22Rv1 (cell line): ENCODE measurements around the gene ABCC8.

Source experiments
- H3K27ac ChIP-seq: fragments of 450-650 bp; 2 replicates; pipeline ENCODE4 v1.5.1; 2017
- ZFX ChIP-seq: fragments of 450-650 bp; IDR thresholded peaks from 2 replicates; pipeline ENCODE4 v1.6.1; 2017; ENCODE audit warnings: antibody characterized with exemption, borderline replicate concordance
- TF ChIP-seq, protein P1 (sequence below): fragments of 450-650 bp; IDR thresholded peaks from 2 replicates; pipeline ENCODE4 v1.5.1; 2017; ENCODE audit warnings: mild to moderate bottlenecking

The ABCC8 gene

DNA sequence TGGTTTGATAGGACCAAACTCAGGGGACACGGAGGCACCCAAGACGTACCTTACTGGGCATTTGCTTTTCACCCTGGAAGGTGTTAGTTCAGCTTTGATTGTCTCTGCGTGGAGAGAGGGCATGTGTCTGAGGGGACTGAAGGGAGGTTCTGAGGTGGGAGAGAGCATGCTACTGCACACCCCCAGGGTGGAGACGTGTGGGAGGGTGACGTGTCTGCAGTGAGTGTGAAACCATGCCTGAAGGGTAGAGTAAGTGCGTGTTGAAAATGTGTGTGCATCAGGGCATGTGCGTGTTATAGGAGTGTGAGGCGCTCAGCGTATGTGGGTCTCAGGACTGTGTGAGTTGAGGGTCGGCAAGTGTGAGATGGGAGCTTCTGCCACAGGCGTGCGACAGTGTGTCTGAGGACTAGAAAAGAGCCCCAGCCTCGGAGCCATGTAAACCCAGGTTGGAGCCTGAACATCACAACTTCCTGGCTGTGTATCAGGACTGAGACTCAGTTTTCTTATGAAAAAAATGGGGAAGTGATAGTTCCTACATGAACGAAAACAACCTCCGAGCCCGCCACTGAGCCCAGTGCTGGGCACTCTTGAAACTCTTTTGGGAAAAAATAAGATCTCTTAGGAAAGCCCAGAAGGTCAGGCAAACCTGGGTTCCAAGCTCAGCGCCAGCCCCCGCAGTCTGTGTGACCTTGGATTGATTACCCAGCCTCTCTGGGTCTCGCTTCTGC is 76.4 kb downstream of the ABCC8 start:
- TF ChIP-seq ZFX: no peak
- TF ChIP-seq, protein P1, sequence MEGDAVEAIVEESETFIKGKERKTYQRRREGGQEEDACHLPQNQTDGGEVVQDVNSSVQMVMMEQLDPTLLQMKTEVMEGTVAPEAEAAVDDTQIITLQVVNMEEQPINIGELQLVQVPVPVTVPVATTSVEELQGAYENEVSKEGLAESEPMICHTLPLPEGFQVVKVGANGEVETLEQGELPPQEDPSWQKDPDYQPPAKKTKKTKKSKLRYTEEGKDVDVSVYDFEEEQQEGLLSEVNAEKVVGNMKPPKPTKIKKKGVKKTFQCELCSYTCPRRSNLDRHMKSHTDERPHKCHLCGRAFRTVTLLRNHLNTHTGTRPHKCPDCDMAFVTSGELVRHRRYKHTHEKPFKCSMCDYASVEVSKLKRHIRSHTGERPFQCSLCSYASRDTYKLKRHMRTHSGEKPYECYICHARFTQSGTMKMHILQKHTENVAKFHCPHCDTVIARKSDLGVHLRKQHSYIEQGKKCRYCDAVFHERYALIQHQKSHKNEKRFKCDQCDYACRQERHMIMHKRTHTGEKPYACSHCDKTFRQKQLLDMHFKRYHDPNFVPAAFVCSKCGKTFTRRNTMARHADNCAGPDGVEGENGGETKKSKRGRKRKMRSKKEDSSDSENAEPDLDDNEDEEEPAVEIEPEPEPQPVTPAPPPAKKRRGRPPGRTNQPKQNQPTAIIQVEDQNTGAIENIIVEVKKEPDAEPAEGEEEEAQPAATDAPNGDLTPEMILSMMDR: no peak
- H3K27ac ChIP-seq: no peak overlapping the region

GRCh38 chr11:17399236-17399635 is 77.4 kb downstream of the ABCC8 start:
- TF ChIP-seq, protein P1: no peak
- no peak for TF ChIP-seq ZFX
- H3K27ac ChIP-seq: no peak overlapping the region

- no peak overlapping the region for H3K27ac ChIP-seq
Measured at GRCh38 chr11:17397311-17398002, 79.2 kb downstream of the ABCC8 start.

GRCh38 chr11:17396598-17397310 is 79.9 kb downstream of the ABCC8 start:
- no peak overlapping the region for H3K27ac ChIP-seq
- TF ChIP-seq, protein P1: no peak
- no peak for TF ChIP-seq ZFX

More at GRCh38 chr11:17397311-17398002, 79.2 kb downstream of the ABCC8 start:
- no peak for TF ChIP-seq ZFX
- TF ChIP-seq, protein P1: no peak

GRCh38 chr11:17395978-17396377 is 80.7 kb downstream of the ABCC8 start:
- TF ChIP-seq, protein P1: no peak
- no peak for TF ChIP-seq ZFX
- no peak overlapping the region for H3K27ac ChIP-seq

- TF ChIP-seq, protein P1: no peak
- no peak for TF ChIP-seq ZFX
- no peak overlapping the region for H3K27ac ChIP-seq
Measured at GRCh38 chr11:17395554-17395961, 81.1 kb downstream of the ABCC8 start.
